Raji (cell line): Measurements from ENCODE around the gene HEXB.

Experiments
- POLR2A ChIP-seq: IDR thresholded peaks from 2 replicates; pipeline ENCODE4 v1.6.1; 2011; ENCODE audit warnings: low read depth, low read length, control low read depth; ENCODE audit not compliant: insufficient read depth

Gene HEXB

GRCh38 chr5:74652576-74652975 is 32.5 kb upstream of the HEXB start:
- TF ChIP-seq POLR2A: no peak

- no peak for TF ChIP-seq POLR2A
Measured at GRCh38 chr5:74653991-74654390, 31.0 kb upstream of the HEXB start.

GRCh38 chr5:74655206-74655605 is 29.8 kb upstream of the HEXB start:
- no peak for TF ChIP-seq POLR2A

- no peak for TF ChIP-seq POLR2A
Measured at GRCh38 chr5:74655716-74656115, 29.3 kb upstream of the HEXB start.

- TF ChIP-seq POLR2A: no peak
Measured at GRCh38 chr5:74657165-74657564, 27.9 kb upstream of the HEXB start.

GRCh38 chr5:74659172-74659571 is 25.9 kb upstream of the HEXB start:
- TF ChIP-seq POLR2A: no peak

- TF ChIP-seq POLR2A: no peak
Measured at GRCh38 chr5:74660140-74660539, 24.9 kb upstream of the HEXB start.

- no peak for TF ChIP-seq POLR2A
Measured at GRCh38 chr5:74660873-74661272, 24.2 kb upstream of the HEXB start.

GRCh38 chr5:74664551-74664950 is 20.5 kb upstream of the HEXB start:
- no peak for TF ChIP-seq POLR2A

- TF ChIP-seq POLR2A: no peak
Measured at GRCh38 chr5:74665273-74665672, 19.8 kb upstream of the HEXB start.

- TF ChIP-seq POLR2A: no peak
Measured at GRCh38 chr5:74665816-74666215, 19.2 kb upstream of the HEXB start.

GRCh38 chr5:74667396-74667795 is 17.6 kb upstream of the HEXB start:
- TF ChIP-seq POLR2A: no peak

GRCh38 chr5:74669821-74670220 is 15.2 kb upstream of the HEXB start:
- no peak for TF ChIP-seq POLR2A

GRCh38 chr5:74670396-74671038 is 14.5 kb upstream of the HEXB start:
- no peak for TF ChIP-seq POLR2A

- TF ChIP-seq POLR2A: no peak
Measured at GRCh38 chr5:74672215-74672877, 12.7 kb upstream of the HEXB start.

- no peak for TF ChIP-seq POLR2A
Measured at GRCh38 chr5:74673011-74673790, 11.8 kb upstream of the HEXB start.
